Subcutaneous abdominal adipose tissue (tissue), 5 donors: Measurements from ENCODE around the gene DTX4.

Experiments used
- H3K27ac ChIP-seq: one replicate; pipeline ENCODE4 v1.7.0; 2013; ENCODE audit warnings: low read depth, mild to moderate bottlenecking, inconsistent platforms, low read length, moderate library complexity
- H3K27me3 ChIP-seq, 5 donors: one replicate each; pipeline ENCODE4 v1.7.0; 2013; ENCODE audit warnings: low read length in 5 of 5, inconsistent platforms in 1 of 5; ENCODE audit not compliant: control insufficient read depth in 5 of 5, insufficient read depth in 4 of 5
- H3K36me3 ChIP-seq, 5 donors: one replicate each; pipeline ENCODE4 v1.7.0; 2013; ENCODE audit warnings: low read length in 5 of 5; ENCODE audit not compliant: control insufficient read depth in 5 of 5, insufficient read depth in 5 of 5
- H3K4me1 ChIP-seq, 5 donors: one replicate each; pipeline ENCODE4 v1.7.0; 2013; ENCODE audit warnings: low read length in 5 of 5, mild to moderate bottlenecking in 3 of 5, moderate library complexity in 1 of 5; ENCODE audit not compliant: control insufficient read depth in 5 of 5, insufficient read depth in 5 of 5
- H3K4me3 ChIP-seq, 5 donors: one replicate each; pipeline ENCODE4 v1.7.0; 2013; ENCODE audit warnings: low read length in 5 of 5, low read depth in 1 of 5
- H3K9ac ChIP-seq, 5 donors: one replicate each; pipeline ENCODE4 v1.7.0; 2013; ENCODE audit warnings: low read length in 5 of 5, mild to moderate bottlenecking in 4 of 5, moderate library complexity in 3 of 5
- H3K9me3 ChIP-seq, 5 donors: one replicate each; pipeline ENCODE4 v1.7.0; 2013; ENCODE audit warnings: low read length in 5 of 5; ENCODE audit not compliant: control insufficient read depth in 5 of 5
- donor health status: healthy.
- donor health status: healthy.
- donor health status: healthy.
- donor health status: healthy.
- donor health status: healthy.

The DTX4 gene

DNA sequence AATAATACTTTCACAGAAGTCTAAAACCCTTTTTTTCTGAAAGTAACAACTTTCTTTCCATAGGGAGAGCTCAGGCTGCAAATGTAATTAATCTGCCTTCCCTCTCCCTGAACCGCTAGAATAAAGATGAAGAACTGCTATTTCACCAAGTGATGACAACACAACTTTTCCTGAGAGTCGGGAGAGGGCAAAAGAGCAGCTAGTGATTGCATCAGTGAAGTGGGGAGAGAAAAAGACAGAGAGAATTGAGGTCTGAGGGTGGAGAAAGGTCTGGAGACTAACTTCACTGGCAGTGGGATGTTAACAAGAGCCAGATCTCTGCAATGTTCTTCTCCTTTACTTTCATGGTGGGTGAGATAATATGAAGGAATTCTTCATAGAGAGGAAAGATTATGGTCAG lies 51.7 kb downstream of the DTX4 start:
- H3K27ac ChIP-seq = peak overlapping the region; percentile 85
- peak overlapping the region in 3 of 5 donors; percentile 31 to 57 (median 42) for H3K9ac ChIP-seq
- H3K9me3 ChIP-seq = no peaks in the 10 kb centered on the region
- no peaks in the 10 kb centered on the region for H3K27me3 ChIP-seq
- H3K36me3 ChIP-seq = no peaks in the 10 kb centered on the region
- H3K4me1 ChIP-seq = peaks cover 0 to 58% (median 54%) of the 10 kb centered on the region in 5 donors
- H3K4me3 ChIP-seq = peak overlapping the region in 1 of 5 donors; percentile 17

- Histone ChIP-seq H3K36me3 (no peaks in the 10 kb centered on the region), H3K27ac (peak overlapping the region; percentile 85), H3K9me3 (no peaks in the 10 kb centered on the region), H3K27me3 (no peaks in the 10 kb centered on the region), H3K4me1 (peaks cover 0 to 58% (median 51%) of the 10 kb centered on the region in 5 donors), H3K4me3 (no peak overlapping the region), H3K9ac (peak overlapping the region in 2 of 5 donors; percentile 1 to 57)
Observed at GRCh38 chr11:59224351-59224928, 52.5 kb downstream of the DTX4 start.

DNA sequence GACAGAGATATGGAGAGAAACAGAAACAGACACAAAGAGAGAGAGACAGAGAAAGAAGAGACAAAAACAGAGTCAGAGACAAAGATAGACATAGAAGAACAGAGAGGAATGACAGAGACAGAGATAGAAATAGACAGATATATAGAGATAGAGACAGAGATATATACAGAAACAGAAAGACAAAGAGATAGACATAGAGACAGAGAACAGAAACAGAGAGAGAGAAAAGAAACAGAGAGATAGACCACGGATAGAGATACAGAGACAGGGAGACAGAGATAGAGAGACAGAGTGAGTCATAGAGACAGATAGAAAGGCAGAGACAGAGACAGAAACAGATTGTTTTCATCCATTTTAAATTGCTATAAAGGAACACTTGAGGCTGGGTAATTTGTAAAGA lies 53.1 kb downstream of the DTX4 start:
- Histone ChIP-seq H3K9ac (peak overlapping the region in 2 of 5 donors; percentile 1 to 50), H3K27ac (peak overlapping the region; percentile 85), H3K4me1 (peaks cover 0 to 54% (median 51%) of the 10 kb centered on the region in 5 donors), H3K4me3 (no peak overlapping the region), H3K36me3 (no peaks in the 10 kb centered on the region), H3K9me3 (no peaks in the 10 kb centered on the region), H3K27me3 (no peaks in the 10 kb centered on the region)

GRCh38 chr11:59226396-59226795 lies 54.5 kb downstream of the DTX4 start:
- H3K4me1 ChIP-seq = peaks cover 0 to 51% (median 42%) of the 10 kb centered on the region in 5 donors
- no peaks in the 10 kb centered on the region for H3K9me3 ChIP-seq
- H3K9ac ChIP-seq = no peak overlapping the region
- H3K27ac ChIP-seq = peak overlapping the region; percentile 85
- no peaks in the 10 kb centered on the region for H3K36me3 ChIP-seq
- H3K27me3 ChIP-seq = no peaks in the 10 kb centered on the region
- H3K4me3 ChIP-seq = no peak overlapping the region

- Histone ChIP-seq H3K4me3 (no peak overlapping the region), H3K27ac (no peak overlapping the region), H3K9me3 (peaks cover 0 to 5% (median 3%) of the 10 kb centered on the region in 5 donors), H3K9ac (no peak overlapping the region), H3K27me3 (no peaks in the 10 kb centered on the region), H3K4me1 (no peaks in the 10 kb centered on the region), H3K36me3 (no peaks in the 10 kb centered on the region)
Observed at GRCh38 chr11:59240322-59240721, 68.4 kb downstream of the DTX4 start.

- Histone ChIP-seq H3K9ac (no peak overlapping the region), H3K36me3 (no peaks in the 10 kb centered on the region), H3K4me1 (peaks cover 0 to 12% (median 3%) of the 10 kb centered on the region in 5 donors), H3K27me3 (no peaks in the 10 kb centered on the region), H3K4me3 (no peak overlapping the region), H3K27ac (no peak overlapping the region), H3K9me3 (peaks cover 0 to 5% (median 3%) of the 10 kb centered on the region in 5 donors)
Observed at GRCh38 chr11:59243633-59244032, 71.7 kb downstream of the DTX4 start.

GRCh38 chr11:59247531-59248227 lies 75.7 kb downstream of the DTX4 start:
- Histone ChIP-seq H3K4me1 (peaks cover 0 to 12% (median 3%) of the 10 kb centered on the region in 5 donors), H3K27me3 (no peaks in the 10 kb centered on the region), H3K36me3 (no peaks in the 10 kb centered on the region), H3K27ac (no peak overlapping the region), H3K4me3 (no peak overlapping the region), H3K9me3 (no peaks in the 10 kb centered on the region), H3K9ac (no peak overlapping the region)

- Histone ChIP-seq H3K4me3 (no peak overlapping the region), H3K27ac (no peak overlapping the region), H3K9ac (no peak overlapping the region), H3K36me3 (no peaks in the 10 kb centered on the region), H3K4me1 (peaks cover 0 to 12% (median 3%) of the 10 kb centered on the region in 5 donors), H3K27me3 (no peaks in the 10 kb centered on the region), H3K9me3 (no peaks in the 10 kb centered on the region)
Observed at GRCh38 chr11:59249535-59249934, 77.6 kb downstream of the DTX4 start.

DNA sequence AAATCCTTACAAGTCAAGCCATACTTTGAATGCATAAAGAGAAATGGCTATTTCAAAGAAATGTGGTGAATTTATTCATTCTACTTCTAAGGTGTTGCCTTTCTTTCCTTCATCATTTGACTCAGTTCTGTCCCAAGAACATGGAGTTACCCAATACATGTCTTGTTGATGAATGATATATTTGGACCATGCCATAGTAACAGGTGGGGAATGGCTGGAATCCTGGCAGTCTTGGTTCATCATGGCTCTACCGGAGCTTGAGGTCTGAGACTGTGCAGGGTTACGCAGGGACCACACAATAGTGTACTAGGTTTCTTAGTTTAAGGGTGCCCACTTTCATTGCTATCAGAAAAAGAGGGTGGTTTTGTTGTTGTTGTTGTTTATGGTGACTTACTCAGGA lies 81.1 kb downstream of the DTX4 start:
- H3K4me3 ChIP-seq = no peak overlapping the region
- H3K27me3 ChIP-seq = no peaks in the 10 kb centered on the region
- no peak overlapping the region for H3K9ac ChIP-seq

GRCh38 chr11:59254286-59254685 lies 82.4 kb downstream of the DTX4 start:
- H3K9ac ChIP-seq = no peak overlapping the region
- H3K36me3 ChIP-seq = no peaks in the 10 kb centered on the region
- no peaks in the 10 kb centered on the region for H3K4me1 ChIP-seq
- no peak overlapping the region for H3K4me3 ChIP-seq
- H3K9me3 ChIP-seq = no peaks in the 10 kb centered on the region
- H3K27ac ChIP-seq = no peak overlapping the region
- no peaks in the 10 kb centered on the region for H3K27me3 ChIP-seq

More for the DNA sequence above, 81.1 kb downstream of the DTX4 start:
- peaks cover 0 to under 1% (median 0%) of the 10 kb centered on the region in 5 donors for H3K4me1 ChIP-seq
- H3K36me3 ChIP-seq = no peaks in the 10 kb centered on the region
- no peak overlapping the region for H3K27ac ChIP-seq
- no peaks in the 10 kb centered on the region for H3K9me3 ChIP-seq
